NCI-H1930 (cell line): ENCODE data around the gene MS4A15.
A peak's percentile ranks its signal among the peaks of the same experiment; 100 is the strongest.
"Not testable (repeated sequence)": the region's sequence is repeated elsewhere in the genome, so short reads cannot be mapped to it uniquely, and the experiment has no call there.

Source experiments
- DNase-seq, 2 experiments: peaks; one replicate each; lab custom pipeline; 2025; lab: John Stamatoyannopoulos, UW

MS4A15 gene

GRCh38 chr11:60754887-60755286 is 1.8 kb upstream of the MS4A15 start:
- DNase-seq, result no peak

GRCh38 chr11:60757231-60757800 is 649 bp downstream of the MS4A15 start:
- no peak for DNase-seq

- DNase-seq, result not testable (repeated sequence)
Measured at GRCh38 chr11:60758671-60759070, 2.0 kb downstream of the MS4A15 start.

DNA sequence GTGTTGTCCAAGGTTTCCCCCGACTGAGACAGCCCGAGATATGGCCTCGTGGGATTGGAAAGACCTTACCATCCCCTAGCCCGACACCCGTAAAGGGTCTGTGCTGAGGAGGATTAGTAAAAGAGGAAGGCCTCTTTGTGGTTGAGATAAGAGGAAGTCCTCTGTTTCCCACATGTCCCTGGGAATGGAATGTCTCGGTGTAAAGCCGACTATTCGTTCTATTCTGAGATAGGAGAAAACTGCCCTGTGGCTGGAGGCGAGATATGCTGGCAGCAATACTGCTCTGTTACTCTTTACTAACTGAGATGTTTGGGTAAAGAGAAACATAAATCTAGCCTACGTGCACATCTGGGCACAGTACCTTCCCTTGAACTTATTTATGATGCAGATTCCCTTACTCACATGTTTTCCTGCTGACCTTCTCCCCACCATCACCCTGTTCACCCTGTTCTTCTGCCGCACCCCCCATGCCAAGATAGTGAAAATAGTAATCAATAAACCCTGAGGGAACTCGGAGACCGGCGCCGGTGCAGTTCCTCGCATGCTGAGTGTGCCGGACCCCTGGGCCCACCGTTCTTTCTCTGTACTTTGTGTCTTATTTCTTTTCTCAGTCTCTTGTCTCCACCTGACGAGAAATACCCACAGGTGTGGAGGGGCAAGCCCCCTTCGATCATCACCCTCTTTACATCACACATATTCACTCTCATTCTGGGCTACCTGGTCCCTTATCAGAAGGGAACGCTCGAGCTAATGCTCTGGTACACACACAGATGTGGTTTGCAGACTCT is 3.0 kb downstream of the MS4A15 start:
- not testable (repeated sequence) for DNase-seq

- no peak for DNase-seq
Measured at GRCh38 chr11:60761436-60762190, 4.9 kb downstream of the MS4A15 start.

- peak; percentile 14 to 41 for DNase-seq
Measured at GRCh38 chr11:60762851-60763691, 6.4 kb downstream of the MS4A15 start.

DNA sequence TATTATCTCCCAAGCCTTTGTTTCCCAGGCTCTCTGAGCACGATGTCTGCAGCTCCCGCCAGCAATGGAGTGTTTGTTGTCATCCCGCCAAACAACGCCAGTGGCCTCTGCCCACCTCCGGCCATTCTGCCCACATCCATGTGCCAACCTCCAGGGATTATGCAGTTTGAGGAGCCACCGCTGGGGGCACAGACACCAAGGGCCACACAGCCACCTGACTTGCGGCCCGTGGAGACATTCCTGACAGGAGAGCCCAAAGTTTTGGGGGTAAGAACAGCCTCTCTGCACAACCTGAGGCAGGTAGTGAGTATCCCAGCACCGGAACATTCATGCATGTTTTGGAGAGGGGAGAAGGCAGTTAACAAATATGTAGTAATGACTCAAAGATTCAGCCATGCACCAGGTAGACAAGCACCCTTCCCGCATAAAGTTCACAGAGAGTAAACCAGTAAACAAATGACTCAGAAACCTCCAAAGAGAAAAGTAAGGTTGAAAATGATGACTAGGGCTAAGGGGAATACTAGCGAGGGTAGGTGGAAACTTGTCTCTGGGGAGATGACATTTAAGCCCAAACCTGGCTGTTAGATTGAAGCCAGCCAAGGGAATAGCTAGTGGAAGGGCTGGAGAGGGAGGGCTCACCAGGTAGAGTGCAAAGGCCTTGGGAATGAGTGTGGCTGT is 7.2 kb downstream of the MS4A15 start:
- DNase-seq, result no peak

DNA sequence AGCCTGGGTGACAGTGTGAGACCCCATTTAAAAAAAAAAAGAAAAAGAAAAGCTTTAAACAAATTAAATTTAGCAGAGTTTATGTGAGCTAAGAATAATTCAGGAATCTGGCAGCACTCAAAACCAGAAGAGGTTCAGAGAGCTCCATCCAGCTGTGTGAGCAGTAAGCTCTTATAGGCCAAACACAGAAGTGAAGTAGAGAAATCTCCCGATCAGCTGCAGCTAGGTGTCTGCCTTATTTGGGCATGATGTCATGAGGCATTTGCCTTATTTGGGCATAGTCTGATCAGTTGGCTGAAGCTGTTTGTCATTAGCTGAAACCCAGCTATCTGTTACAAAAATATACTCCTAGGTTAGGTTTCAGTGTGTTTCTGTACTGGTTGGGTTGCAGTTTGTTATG is 8.2 kb downstream of the MS4A15 start:
- DNase-seq, result no peak

DNA sequence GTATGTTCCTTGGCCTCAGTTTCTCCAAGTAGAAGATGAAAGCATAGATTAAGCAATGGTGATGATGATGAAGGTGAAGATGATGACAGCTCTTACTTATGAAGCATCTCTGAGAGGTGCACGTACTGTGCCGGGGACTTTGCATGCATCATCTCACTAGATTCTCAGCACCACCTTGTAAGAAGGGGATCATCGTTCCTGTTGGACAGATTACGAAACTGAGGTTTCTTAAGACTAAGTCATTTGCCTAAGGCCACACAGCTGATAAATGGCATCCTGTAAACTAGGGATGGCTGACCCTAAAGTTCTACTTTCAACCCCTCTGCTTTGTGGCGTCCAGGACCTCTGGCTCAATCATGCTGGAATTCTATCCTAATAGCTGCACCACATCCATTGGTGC is 8.7 kb downstream of the MS4A15 start:
- DNase-seq, result no peak

DNA sequence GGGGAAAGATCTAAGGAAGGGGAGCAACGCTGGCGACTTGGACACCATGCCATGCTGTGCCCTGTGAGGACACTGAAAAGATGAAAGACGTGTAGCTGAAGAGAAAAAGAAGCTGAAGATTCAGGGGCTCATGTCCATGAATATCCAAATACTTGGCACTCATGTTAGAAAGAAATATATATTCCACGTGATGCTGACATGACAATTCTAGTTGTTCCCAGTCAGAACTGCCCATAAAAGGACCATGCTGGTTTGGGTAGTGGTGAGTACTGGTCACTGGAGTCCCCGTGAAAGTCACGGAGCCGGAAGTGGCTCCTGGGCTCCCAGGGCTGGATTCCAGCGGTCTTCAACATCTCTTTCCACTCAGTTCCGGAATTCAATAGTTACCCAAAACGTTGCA is 9.9 kb downstream of the MS4A15 start:
- DNase-seq, result no peak

DNA sequence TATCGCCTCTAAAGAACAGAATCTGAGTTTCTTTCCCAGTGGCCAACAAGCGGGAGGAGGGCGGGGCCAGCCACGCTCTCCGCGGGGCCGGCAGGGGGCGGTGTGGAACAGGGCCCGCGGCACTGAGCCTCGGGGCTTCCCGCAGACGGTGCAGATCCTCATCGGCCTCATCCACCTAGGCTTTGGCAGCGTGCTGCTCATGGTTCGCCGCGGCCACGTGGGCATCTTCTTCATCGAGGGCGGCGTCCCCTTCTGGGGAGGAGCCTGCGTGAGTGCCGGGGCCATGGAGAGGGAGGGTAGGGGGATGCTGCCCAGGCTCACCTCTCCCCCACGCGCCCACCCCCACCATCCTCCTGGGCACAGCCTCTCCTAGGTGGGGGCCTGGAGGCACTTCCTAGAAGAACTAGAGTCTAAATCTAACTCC is 10.7 kb downstream of the MS4A15 start:
- no peak for DNase-seq

GRCh38 chr11:60768202-60768601 is 11.5 kb downstream of the MS4A15 start:
- DNase-seq, result no peak

DNA sequence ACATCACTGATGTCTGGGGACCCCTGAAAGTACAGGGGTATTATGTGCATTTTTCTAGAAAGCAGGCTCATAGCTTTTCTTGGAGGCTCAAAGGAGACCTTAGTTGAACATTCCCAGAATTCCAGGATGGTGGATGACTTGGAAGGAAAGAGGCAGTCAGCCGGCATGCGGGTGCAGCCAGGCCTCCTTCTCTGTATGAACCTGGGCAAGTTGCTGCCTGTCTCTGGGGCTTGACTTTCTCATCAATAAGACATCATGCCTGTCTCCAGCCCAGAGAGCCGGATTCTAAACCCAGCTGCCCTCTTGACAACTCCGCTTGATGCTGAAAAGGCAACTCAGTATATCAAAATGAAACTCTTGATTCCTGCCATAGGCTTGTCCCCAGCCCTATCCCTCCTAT is 12.6 kb downstream of the MS4A15 start:
- no peak for DNase-seq

DNA sequence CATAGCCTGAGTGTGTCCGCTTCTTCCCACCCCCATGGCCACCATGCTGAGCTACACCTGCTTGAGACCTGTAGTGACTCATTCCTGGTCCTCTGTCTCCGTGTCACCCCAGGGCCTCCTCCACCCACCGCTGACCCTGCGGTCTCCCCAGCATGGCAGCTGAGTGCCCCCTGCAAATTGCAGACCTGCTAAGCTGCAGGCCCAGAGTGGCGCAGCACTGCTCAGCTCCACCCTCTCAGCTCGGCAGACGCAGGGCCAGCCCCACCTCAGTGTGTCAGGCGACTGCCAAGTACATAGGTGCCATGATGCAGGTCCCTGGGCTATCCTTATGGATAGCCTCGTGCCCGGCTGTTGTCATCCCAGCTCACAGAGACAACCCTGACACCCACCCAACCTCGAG is 13.1 kb downstream of the MS4A15 start:
- DNase-seq, result no peak

DNA sequence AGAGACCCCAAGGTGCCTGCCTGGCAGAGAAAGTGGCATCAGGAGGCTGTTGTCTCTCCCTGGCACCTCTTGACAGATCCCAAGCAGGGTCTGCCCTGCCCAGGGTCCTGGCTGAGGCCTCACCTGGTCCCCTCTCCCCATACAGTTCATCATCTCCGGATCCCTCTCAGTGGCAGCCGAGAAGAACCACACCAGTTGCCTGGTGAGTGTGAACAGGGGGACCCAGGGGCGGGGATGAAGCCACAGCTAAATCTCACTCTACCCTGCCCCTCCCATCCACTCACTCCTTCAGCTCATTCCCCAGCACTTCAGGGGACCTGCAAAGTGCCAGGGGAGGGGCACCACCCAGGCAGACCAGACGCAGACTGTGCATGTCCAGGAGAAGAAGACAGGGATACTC is 14.5 kb downstream of the MS4A15 start:
- no peak for DNase-seq

DNA sequence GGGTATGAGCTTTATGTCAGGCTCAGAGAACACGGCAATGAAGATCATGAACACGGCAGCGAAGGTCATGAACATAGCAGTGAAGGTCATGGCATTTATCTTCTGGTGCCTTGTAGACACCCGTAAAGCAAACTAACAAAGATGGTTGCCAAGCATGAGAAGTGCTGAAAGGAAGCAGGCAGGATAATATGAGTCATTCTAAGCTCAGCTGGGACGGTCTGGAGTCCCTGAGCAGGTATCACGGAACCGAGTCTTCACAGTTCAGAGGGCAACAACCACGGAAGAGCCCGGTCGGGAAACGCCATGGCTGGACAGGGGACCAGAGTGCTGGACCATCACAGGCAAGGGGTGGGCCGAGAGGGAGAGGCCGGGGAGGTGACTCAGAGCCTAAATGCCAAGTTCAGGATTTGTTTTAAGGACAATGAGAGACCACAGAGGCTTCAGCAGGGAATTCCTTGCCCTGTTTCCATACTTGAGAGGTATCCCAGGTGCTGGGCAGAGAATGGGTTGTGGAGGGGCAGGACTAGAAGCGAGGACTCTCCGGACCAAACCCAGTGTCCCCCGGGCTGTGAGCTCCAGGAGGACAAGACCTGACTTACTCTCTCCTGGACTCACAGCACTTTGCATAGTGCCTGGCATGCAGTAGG is 15.3 kb downstream of the MS4A15 start:
- no peak for DNase-seq

- no peak for DNase-seq
Measured at GRCh38 chr11:60772666-60773065, 16.0 kb downstream of the MS4A15 start.

DNA sequence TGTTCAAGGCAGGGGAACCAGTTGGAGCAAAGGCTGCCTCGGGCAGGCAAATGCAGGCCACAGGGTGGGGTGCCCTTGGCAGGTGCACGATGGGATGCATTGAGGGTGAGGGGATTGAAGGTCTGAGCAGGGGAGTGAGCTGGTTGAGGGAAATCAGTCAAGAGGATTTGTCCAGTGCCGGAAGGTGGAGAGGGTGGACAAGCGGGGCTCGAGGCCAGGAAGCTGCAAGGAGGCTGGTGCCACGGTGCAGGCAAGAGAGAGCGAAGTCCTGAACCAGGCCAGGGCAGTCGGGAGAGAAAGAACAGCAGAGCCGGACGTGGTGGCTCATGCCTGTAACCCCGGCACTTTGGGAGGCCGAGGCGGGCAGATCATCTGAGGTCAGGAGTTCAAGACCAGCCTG is 18.1 kb downstream of the MS4A15 start:
- no peak for DNase-seq

DNA sequence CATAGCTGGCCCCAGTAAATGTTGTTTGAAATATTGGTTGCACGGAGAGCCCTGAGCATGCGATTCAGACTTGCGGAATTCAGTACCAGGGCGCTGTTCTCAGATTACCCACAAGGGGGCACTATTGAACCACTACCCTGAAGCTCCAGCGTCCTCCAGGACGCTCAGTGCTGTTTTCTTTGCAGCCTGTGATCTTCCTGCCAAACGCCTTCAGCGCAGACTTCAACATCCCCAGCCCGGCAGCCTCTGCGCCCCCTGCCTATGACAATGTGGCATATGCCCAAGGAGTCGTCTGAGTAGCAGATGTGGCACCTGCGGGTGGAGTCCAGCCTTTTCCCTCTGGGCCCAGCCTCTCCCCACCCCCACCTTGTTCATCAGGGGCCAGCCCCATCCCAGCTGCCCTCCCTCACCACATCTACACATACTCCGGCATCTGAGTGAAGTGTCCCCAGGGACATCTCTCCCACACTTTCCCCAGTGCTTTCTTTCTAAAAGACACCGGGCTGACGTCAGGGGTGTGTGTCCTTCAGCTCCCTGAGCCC is 18.8 kb downstream of the MS4A15 start:
- DNase-seq, result peak; percentile 28 to 66

DNA sequence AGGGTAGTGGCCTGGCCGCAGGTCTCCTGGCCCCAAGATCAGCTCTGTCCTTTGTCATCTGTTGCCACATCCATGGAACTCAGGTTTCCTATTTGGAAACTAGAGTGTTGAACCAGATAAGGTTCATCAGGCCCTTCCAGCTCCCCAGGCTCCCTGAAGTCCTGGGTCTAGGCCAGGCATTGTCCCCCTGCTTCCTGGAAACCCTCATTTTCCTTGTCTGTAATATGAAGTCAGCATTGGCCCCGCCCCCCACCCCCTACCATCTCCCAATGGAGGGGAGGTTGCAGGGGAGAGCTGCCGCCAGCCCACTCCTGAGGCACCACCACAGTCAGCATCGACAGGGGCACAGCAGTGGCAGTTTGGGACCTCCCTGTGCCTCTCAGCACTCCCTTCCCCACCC is 19.5 kb downstream of the MS4A15 start:
- no peak for DNase-seq

GRCh38 chr11:60777106-60777505 is 20.4 kb downstream of the MS4A15 start:
- no peak for DNase-seq
